ENCODE data around the gene FAAP20.
A peak's percentile ranks its signal among the peaks of the same experiment; 100 is the strongest.

FAAP20 gene

DNA sequence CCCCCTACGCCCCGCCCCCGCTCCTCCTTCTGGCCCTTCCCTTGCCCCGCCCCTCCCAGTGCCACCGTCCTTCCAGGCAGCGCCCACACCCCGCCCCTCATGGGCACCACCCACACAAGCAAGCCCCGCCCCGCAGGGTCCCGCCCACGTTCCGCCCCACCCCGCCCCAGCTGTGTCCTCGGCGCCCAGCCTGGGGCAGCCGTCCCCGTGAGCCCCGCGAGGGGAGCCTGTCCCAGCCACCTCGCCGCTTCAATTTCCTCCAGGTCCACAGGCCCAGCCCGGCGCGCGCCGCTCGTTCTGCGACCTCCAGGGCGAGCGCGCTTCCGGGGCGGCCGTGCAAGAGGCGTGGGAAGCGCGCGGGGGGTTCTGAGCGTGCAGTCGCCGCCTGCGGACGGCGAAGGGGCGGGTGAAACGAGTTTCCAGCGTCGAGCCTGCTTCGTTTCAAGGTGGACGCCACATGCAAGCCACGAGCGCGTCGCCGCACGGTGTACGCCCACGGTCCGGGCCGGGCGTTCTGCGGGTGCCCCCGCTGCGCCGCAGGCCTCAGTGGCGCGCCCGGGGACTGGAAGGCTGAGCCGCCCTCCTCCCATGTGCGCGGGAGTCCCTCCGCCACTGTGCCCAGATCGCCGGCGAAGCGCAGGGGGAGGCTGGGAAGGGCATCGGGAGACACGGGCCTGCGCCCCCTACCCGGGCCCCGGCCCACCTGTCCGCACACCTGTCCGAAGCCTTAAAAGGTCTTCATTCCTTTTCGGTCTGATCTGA lies 10.8 kb upstream of the FAAP20 start:
- no peaks in the 10 kb centered on the region for H3K36me3 ChIP-seq
- peaks cover 19 to 73% (median 66%) of the 10 kb centered on the region in 4 donors for H3K4me1 ChIP-seq
- H3K4me3 ChIP-seq: peak overlapping the region; percentile 51 to 60
- DNase-seq: peak; percentile 97 to 98
- TF ChIP-seq, protein P1, sequence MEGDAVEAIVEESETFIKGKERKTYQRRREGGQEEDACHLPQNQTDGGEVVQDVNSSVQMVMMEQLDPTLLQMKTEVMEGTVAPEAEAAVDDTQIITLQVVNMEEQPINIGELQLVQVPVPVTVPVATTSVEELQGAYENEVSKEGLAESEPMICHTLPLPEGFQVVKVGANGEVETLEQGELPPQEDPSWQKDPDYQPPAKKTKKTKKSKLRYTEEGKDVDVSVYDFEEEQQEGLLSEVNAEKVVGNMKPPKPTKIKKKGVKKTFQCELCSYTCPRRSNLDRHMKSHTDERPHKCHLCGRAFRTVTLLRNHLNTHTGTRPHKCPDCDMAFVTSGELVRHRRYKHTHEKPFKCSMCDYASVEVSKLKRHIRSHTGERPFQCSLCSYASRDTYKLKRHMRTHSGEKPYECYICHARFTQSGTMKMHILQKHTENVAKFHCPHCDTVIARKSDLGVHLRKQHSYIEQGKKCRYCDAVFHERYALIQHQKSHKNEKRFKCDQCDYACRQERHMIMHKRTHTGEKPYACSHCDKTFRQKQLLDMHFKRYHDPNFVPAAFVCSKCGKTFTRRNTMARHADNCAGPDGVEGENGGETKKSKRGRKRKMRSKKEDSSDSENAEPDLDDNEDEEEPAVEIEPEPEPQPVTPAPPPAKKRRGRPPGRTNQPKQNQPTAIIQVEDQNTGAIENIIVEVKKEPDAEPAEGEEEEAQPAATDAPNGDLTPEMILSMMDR (IDR thresholded peaks at IDR 0.05): peak in 1 of 2 experiments; percentile 34
- no peaks in the 10 kb centered on the region for H3K27me3 ChIP-seq
- intact Hi-C loops (cut with DNase I; ENCODE audit: low total_unique reads): loop anchor here (10.0 kb wide), 1 partner anchor 109 kb away; no protein-coding TSS in a partner anchor
- peak overlapping the region; percentile 95 to 97 for H3K27ac ChIP-seq
- H3K9me3 ChIP-seq: no peaks in the 10 kb centered on the region

DNA sequence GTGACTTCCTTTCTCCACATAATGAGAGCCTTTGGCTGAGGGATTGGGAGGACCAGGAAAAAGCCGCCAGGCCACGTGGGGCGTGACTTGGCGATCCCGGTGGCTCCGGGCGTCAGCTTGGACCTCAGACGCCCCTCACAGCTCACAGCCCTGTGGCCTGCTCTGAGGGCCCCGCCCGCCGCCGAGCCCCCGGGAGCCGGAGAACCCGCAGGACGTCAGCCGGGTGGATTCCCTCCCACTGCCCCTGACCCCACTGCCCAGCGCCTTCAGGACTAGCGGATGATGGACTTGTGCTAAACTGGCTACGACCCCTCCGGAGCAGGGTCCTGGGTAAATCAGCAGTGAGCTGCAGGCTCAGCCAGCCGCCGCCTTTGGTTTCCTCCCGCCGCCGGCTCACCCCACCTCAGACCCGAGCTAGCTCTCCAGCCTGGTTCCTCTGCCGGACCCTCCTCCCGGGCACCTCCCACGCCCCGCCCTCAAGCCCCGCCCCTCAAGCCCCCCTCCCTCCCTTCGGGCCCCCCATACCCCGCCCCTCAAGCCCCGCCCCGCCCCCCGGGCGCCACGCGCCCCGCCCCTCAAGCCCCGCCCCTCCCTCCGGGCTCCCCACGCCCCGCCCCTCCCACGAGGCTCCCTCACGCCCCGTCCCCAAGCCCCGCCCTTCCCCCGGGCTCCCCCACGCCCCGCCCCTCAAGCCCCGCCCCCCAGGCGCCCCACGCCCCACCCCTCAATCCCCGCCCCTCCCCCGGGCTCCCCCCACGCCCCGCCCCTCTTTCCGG lies 10.0 kb upstream of the FAAP20 start:
- Histone ChIP-seq H3K9me3 (no peaks in the 10 kb centered on the region), H3K36me3 (no peaks in the 10 kb centered on the region), H3K27me3 (no peaks in the 10 kb centered on the region), H3K4me1 (peaks cover 14 to 73% (median 65%) of the 10 kb centered on the region in 4 donors), H3K27ac (peak overlapping the region; percentile 86 to 91), H3K4me3 (peak overlapping the region; percentile 60 to 72)
- intact Hi-C loops (cut with DNase I; ENCODE audit: low total_unique reads): loop anchor here (10.0 kb wide), 1 partner anchor 110 kb away; no protein-coding TSS in a partner anchor
- TF ChIP-seq, protein P1 (IDR thresholded peaks at IDR 0.05): no peak
- peak; percentile 83 to 95 for DNase-seq

DNA sequence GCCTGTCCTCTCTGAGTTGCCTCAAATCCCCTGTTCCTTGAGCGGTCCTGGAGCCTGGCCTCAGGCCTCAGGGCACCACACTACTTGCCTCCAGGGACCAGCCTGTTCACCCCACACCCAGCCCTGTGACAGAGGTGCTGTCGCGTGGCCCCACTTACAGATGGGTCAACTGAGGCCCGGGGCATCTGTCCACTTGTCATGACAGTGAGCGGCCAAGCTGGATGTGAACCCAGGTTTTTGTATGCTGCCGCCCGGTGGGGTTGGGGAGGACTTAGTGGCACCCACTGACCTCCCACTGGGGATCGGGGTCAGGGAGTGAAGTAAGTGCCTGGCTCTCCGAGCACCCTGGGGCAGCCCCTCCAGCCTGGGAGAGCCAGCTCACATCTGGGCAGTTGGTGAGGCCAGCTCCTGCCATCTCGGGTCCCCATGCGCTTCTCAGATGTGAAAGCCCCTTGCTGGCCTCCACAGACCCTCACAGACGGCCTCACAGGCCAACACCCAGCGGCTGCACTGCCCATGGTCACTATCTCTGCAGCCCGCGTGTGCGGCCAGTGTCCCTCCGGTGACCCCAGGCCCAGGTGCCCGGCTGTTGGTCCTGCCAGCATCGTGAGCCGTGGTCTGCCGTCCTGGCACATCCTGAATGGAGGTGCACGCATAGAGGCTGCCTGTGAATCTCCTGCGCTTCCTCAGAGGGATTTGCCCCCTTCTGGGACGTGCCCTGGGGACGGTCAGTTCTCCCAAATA lies 9.3 kb upstream of the FAAP20 start:
- intact Hi-C loops (cut with DNase I; ENCODE audit: low total_unique reads): loop anchor here (10.0 kb wide), 1 partner anchor 111 kb away; no protein-coding TSS in a partner anchor
- H3K9me3 ChIP-seq: no peaks in the 10 kb centered on the region
- DNase-seq: no peak
- H3K4me3 ChIP-seq: peak overlapping the region; percentile 60 to 72
- peaks cover 12 to 71% (median 62%) of the 10 kb centered on the region in 4 donors for H3K4me1 ChIP-seq
- TF ChIP-seq, protein P1 (IDR thresholded peaks at IDR 0.05): no peak
- no peaks in the 10 kb centered on the region for H3K27me3 ChIP-seq
- H3K27ac ChIP-seq: peak overlapping the region; percentile 86 to 91
- no peaks in the 10 kb centered on the region for H3K36me3 ChIP-seq

DNA sequence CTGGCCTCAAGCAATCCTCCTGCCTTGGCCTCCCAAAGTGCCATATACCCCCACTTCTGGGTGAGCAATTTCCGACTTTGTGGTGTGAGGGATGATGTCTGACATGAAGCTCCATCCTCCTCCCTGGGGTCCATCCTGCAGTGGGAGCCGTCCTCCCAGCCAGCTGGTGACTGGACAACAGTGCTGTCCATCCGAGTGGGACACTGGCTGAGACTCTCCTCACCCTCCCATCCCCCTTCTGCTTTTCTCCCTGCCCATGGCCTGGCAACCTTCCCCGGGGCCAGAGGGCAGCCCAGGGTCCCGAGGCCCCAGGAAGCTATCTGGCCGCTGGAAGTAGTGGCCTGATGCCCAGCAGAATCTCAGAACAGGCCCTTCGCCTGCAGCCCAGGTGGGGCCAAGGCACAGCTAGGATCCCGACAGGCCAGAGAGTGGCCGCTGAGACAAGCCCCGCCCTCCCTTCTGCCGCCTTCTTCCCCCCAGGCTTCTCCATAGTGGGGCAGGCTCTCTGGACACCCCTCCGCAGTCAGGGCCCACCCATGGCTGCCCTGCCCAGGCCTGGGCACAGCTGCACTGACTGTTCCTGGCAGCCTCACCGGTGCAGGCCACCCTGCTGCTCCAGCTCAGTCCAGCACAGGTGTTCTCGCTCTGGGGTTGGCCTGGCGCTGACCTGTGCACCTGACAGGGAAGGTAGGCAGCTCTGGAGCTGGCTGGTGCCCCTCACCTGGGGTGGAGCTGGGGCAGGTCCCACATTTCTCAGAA lies 8.4 kb upstream of the FAAP20 start:
- DNase-seq: no peak
- Histone ChIP-seq H3K4me1 (peaks cover 13 to 67% (median 59%) of the 10 kb centered on the region in 4 donors), H3K36me3 (no peaks in the 10 kb centered on the region), H3K9me3 (no peaks in the 10 kb centered on the region), H3K27me3 (no peaks in the 10 kb centered on the region), H3K27ac (peak overlapping the region in 1 of 2 donors; percentile 91), H3K4me3 (no peak overlapping the region)
- intact Hi-C loops (cut with DNase I; ENCODE audit: low total_unique reads): loop anchor here (10.0 kb wide), 1 partner anchor 112 kb away; no protein-coding TSS in a partner anchor
- TF ChIP-seq, protein P1 (IDR thresholded peaks at IDR 0.05): no peak
